HEK293 (cell line): ENCODE data around the gene MAP4K5.

Experiments
- ELK4 ChIP-seq: IDR thresholded peaks from 2 replicates; pipeline ENCODE4 v1.6.1; 2011; ENCODE audit warnings: mild to moderate bottlenecking, low read depth, low read length, borderline replicate concordance
- TCF7L2 ChIP-seq: IDR thresholded peaks from 2 replicates; pipeline ENCODE4 v1.6.1; 2011; ENCODE audit warnings: low read depth, mild to moderate bottlenecking, inconsistent platforms, low read length, moderate library complexity, borderline replicate concordance
- ZNF174 ChIP-seq: fragments of 450-650 bp; formaldehyde crosslinking; IDR thresholded peaks from 2 replicates; pipeline ENCODE4 v1.5.0; 2017; ENCODE audit warnings: missing biosample characterization, mild to moderate bottlenecking, missing genetic modification characterization
- TF ChIP-seq, protein P1 (sequence below): fragments of 450-650 bp; formaldehyde crosslinking; IDR thresholded peaks from 2 replicates; pipeline ENCODE4 v1.5.1; 2016; ENCODE audit warnings: missing biosample characterization, missing genetic modification characterization

- TF ChIP-seq, protein P1, sequence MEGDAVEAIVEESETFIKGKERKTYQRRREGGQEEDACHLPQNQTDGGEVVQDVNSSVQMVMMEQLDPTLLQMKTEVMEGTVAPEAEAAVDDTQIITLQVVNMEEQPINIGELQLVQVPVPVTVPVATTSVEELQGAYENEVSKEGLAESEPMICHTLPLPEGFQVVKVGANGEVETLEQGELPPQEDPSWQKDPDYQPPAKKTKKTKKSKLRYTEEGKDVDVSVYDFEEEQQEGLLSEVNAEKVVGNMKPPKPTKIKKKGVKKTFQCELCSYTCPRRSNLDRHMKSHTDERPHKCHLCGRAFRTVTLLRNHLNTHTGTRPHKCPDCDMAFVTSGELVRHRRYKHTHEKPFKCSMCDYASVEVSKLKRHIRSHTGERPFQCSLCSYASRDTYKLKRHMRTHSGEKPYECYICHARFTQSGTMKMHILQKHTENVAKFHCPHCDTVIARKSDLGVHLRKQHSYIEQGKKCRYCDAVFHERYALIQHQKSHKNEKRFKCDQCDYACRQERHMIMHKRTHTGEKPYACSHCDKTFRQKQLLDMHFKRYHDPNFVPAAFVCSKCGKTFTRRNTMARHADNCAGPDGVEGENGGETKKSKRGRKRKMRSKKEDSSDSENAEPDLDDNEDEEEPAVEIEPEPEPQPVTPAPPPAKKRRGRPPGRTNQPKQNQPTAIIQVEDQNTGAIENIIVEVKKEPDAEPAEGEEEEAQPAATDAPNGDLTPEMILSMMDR (tag by site-specific recombination), result no peak
- TF ChIP-seq ZNF174 (tag by site-specific recombination) (no peak), ELK4 (no peak), TCF7L2 (no peak)
Observed at GRCh38 chr14:50388256-50388931, 144.0 kb downstream of the MAP4K5 start.
